Measurements from ENCODE around the gene MACROD1.

DNA sequence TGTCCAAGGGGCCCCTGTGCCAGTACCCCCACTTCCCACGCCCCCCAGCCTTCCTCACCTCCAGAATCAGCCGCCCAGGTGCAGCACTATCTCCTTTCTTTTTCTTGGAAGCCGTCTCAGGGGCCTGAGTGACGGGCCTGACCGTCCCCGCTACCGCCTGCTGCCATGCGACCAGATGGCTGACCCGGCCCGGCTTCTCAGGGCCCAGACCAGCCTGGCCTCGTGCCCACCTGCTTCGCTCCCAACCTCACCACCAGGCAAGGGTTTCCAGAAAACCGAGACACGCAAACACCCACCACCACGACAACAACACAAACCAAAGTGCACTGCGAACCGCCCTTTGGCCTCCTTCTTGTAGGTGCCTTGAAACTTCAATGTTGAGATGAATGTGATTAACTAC lies 39.1 kb downstream of the MACROD1 start:
- TF ChIP-seq FOXA3 (CRISPR knock-in tag; IDR thresholded peaks at IDR 0.05) (no peak), SMC3 (IDR thresholded peaks at IDR 0.05; ENCODE audit: low read length) (no peak), POLR2AphosphoS5 (IDR thresholded peaks at IDR 0.05; ENCODE audit: low read depth, low read length) (no peak), TCF12 (IDR thresholded peaks at IDR 0.05) (no peak), TCF12 (CRISPR knock-in tag; IDR thresholded peaks at IDR 0.05) (no peak), BHLHE40 (IDR thresholded peaks at IDR 0.05; ENCODE audit: low read length) (no peak), ZSCAN22 (CRISPR knock-in tag; IDR thresholded peaks at IDR 0.05) (no peak), ZNF350 (CRISPR knock-in tag; IDR thresholded peaks at IDR 0.05; ENCODE audit: borderline replicate concordance, low read depth) (no peak)
- TF ChIP-seq, protein P1, sequence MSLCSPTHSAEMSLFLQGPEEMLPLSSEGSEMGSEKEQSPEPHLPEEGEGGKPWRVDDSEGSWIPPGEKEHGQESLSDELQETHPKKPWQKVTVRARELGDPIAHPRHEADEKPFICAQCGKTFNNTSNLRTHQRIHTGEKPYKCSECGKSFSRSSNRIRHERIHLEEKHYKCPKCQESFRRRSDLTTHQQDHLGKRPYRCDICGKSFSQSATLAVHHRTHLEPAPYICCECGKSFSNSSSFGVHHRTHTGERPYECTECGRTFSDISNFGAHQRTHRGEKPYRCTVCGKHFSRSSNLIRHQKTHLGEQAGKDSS (CRISPR knock-in tag; IDR thresholded peaks at IDR 0.05; ENCODE audit: borderline replicate concordance, low read depth), result no peak
- TF ChIP-seq, protein P2, sequence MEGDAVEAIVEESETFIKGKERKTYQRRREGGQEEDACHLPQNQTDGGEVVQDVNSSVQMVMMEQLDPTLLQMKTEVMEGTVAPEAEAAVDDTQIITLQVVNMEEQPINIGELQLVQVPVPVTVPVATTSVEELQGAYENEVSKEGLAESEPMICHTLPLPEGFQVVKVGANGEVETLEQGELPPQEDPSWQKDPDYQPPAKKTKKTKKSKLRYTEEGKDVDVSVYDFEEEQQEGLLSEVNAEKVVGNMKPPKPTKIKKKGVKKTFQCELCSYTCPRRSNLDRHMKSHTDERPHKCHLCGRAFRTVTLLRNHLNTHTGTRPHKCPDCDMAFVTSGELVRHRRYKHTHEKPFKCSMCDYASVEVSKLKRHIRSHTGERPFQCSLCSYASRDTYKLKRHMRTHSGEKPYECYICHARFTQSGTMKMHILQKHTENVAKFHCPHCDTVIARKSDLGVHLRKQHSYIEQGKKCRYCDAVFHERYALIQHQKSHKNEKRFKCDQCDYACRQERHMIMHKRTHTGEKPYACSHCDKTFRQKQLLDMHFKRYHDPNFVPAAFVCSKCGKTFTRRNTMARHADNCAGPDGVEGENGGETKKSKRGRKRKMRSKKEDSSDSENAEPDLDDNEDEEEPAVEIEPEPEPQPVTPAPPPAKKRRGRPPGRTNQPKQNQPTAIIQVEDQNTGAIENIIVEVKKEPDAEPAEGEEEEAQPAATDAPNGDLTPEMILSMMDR (CRISPR knock-in tag; IDR thresholded peaks at IDR 0.05), result no peak

All from HepG2 (cell line).